ENCODE data around the gene PID1. TPM values are rescaled to one million over a fixed set of nuclear protein-coding genes. Genes with fewer than 3 reads are reported as not detected.

Gene PID1
- total and polyA plus RNA-seq, 4 donors: 33.4 to 73.2 (median 50.9) TPM

- no peaks in the 10 kb centered on the region for H3K27me3 ChIP-seq (ENCODE audit: control insufficient read depth, insufficient read depth, low read length)
- H3K9me3 ChIP-seq (ENCODE audit: control insufficient read depth, insufficient read depth, low read length): no peaks in the 10 kb centered on the region
- no peak overlapping the region for H3K27ac ChIP-seq (ENCODE audit: low read depth, low read length)
- no peak for DNase-seq (ENCODE audit: low read depth in 4 of 6, low spot score in 6 of 6)
- no peak overlapping the region for H3K4me3 ChIP-seq (ENCODE audit: low read depth, low read length)
- no peaks in the 10 kb centered on the region for H3K36me3 ChIP-seq (ENCODE audit: control insufficient read depth, insufficient read depth, low read length)
- no peaks in the 10 kb centered on the region for H3K4me1 ChIP-seq (ENCODE audit: control insufficient read depth, insufficient read depth, low read length)
- WGBS (ENCODE audit: insufficient coverage): 71% methylated on average over 2 of the region's 3 CpGs
These were observed 227.4 kb downstream of the PID1 start for GRCh38 chr2:229043681-229044080.

GRCh38 chr2:229042349-229042748 lies 228.7 kb downstream of the PID1 start:
- Histone ChIP-seq H3K4me3 (ENCODE audit: low read depth, low read length) (no peak overlapping the region), H3K27me3 (ENCODE audit: control insufficient read depth, insufficient read depth, low read length) (no peaks in the 10 kb centered on the region), H3K36me3 (ENCODE audit: control insufficient read depth, insufficient read depth, low read length) (no peaks in the 10 kb centered on the region), H3K9me3 (ENCODE audit: control insufficient read depth, insufficient read depth, low read length) (no peaks in the 10 kb centered on the region), H3K27ac (ENCODE audit: low read depth, low read length) (no peak overlapping the region), H3K4me1 (ENCODE audit: control insufficient read depth, insufficient read depth, low read length) (no peaks in the 10 kb centered on the region)
- no peak for DNase-seq (ENCODE audit: low read depth in 4 of 6, low spot score in 6 of 6)
- no CpG with 5 or more reads among the region's 2 CpGs for WGBS (ENCODE audit: insufficient coverage)

DNA sequence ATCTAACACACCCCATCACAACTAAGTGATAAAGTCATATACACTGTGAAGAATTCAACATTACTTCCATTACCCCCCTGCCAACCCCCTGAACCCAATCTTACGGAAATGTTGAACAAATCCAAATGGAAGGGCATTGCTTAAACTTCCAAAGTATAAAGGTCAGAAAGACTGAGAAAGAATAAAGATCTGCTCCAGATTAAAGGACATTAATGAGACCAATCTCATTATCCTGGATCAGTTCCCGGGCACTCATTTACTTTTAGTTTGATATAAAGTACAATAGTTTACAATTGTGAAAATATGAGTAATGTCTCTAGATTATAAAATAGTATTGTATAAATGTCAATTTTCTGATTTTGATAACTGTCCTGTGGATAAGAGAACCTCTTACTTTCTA lies 229.4 kb downstream of the PID1 start:
- Histone ChIP-seq H3K36me3 (ENCODE audit: control insufficient read depth, insufficient read depth, low read length) (no peaks in the 10 kb centered on the region), H3K4me1 (ENCODE audit: control insufficient read depth, insufficient read depth, low read length) (no peaks in the 10 kb centered on the region), H3K9me3 (ENCODE audit: control insufficient read depth, insufficient read depth, low read length) (no peaks in the 10 kb centered on the region), H3K4me3 (ENCODE audit: low read depth, low read length) (no peak overlapping the region), H3K27me3 (ENCODE audit: control insufficient read depth, insufficient read depth, low read length) (no peaks in the 10 kb centered on the region), H3K27ac (ENCODE audit: low read depth, low read length) (no peak overlapping the region)
- WGBS (ENCODE audit: insufficient coverage): no CpG with 5 or more reads among the region's 2 CpGs
- DNase-seq (ENCODE audit: low read depth in 4 of 6, low spot score in 6 of 6): no peak

DNA sequence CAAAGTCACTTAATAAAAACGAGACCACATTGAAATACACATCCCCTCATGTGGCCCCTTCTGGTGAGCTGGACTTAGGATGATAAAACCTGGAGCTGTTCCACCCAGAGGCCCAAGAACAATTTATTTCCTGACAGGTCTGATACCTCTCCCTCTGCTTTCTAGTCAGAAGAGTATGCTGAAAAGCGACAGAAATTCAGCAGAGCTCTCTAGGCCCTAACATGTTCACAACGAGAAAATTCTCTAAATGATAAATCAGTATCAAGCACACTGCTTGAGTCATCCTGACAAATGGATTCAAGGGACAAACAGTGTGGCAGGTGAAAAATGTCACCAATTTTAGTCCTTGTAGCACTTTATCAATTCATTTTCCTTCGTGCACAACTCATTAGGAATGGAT lies 233.5 kb downstream of the PID1 start:
- H3K27me3 ChIP-seq (ENCODE audit: control insufficient read depth, insufficient read depth, low read length): no peaks in the 10 kb centered on the region
- no peak overlapping the region for H3K27ac ChIP-seq (ENCODE audit: low read depth, low read length)

GRCh38 chr2:229033816-229034215 lies 237.3 kb downstream of the PID1 start:
- Histone ChIP-seq H3K27ac (ENCODE audit: low read depth, low read length) (no peak overlapping the region), H3K27me3 (ENCODE audit: control insufficient read depth, insufficient read depth, low read length) (no peaks in the 10 kb centered on the region), H3K4me1 (ENCODE audit: control insufficient read depth, insufficient read depth, low read length) (no peaks in the 10 kb centered on the region), H3K36me3 (ENCODE audit: control insufficient read depth, insufficient read depth, low read length) (no peaks in the 10 kb centered on the region), H3K9me3 (ENCODE audit: control insufficient read depth, insufficient read depth, low read length) (peaks cover 1% of the 10 kb centered on the region), H3K4me3 (ENCODE audit: low read depth, low read length) (no peak overlapping the region)
- WGBS (ENCODE audit: insufficient coverage): no CpG with 5 or more reads among the region's 3 CpGs
- no peak for DNase-seq (ENCODE audit: low read depth in 4 of 6, low spot score in 6 of 6)

More for the DNA sequence above, 233.5 kb downstream of the PID1 start:
- Histone ChIP-seq H3K4me3 (ENCODE audit: low read depth, low read length) (no peak overlapping the region), H3K4me1 (ENCODE audit: control insufficient read depth, insufficient read depth, low read length) (no peaks in the 10 kb centered on the region), H3K36me3 (ENCODE audit: control insufficient read depth, insufficient read depth, low read length) (no peaks in the 10 kb centered on the region), H3K9me3 (ENCODE audit: control insufficient read depth, insufficient read depth, low read length) (no peaks in the 10 kb centered on the region)
- WGBS (ENCODE audit: insufficient coverage): 72% methylated on average over 2 of the region's 4 CpGs
- peak in 1 of 6 donors; percentile 53 for DNase-seq (ENCODE audit: low read depth in 4 of 6, low spot score in 6 of 6)

DNA sequence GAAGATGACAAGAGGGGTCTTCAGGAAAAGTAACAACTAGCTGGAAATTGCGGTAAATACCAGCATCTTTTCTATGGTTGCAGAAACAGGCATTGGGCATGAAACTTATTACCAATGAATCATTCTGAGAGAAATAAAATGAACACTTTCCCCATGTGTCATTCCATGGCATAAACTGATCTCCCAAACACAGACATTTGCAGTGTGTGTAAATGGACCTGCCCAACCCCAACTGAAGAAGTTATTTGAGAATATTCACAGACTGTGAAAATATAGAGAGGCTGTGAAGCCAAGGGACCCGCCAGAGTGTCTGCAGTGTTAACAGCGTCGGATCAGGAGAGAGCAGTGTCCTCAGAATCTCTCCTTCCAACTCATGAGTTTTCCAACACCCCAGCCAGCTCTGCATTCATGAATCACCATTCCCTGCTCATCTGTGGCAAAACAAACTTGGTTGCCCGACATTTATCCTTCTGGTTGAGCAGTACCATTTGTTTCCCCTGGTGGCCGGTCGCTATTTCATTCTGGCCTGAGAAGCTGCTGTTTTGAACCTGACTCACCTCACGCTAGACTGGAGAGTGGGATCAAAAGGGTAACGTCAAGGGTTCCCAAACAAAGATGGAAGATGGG lies 238.4 kb downstream of the PID1 start:
- no peaks in the 10 kb centered on the region for H3K4me1 ChIP-seq (ENCODE audit: control insufficient read depth, insufficient read depth, low read length)
- peaks cover 1% of the 10 kb centered on the region for H3K9me3 ChIP-seq (ENCODE audit: control insufficient read depth, insufficient read depth, low read length)
- 93% methylated on average over 8 of the region's 9 CpGs for WGBS (ENCODE audit: insufficient coverage)
- DNase-seq (ENCODE audit: low read depth in 4 of 6, low spot score in 6 of 6): no peak
- H3K36me3 ChIP-seq (ENCODE audit: control insufficient read depth, insufficient read depth, low read length): no peaks in the 10 kb centered on the region
- H3K27me3 ChIP-seq (ENCODE audit: control insufficient read depth, insufficient read depth, low read length): no peaks in the 10 kb centered on the region
- no peak overlapping the region for H3K4me3 ChIP-seq (ENCODE audit: low read depth, low read length)
- no peak overlapping the region for H3K27ac ChIP-seq (ENCODE audit: low read depth, low read length)

- 78% methylated on average over 9 of the region's 12 CpGs for WGBS (ENCODE audit: insufficient coverage)
- H3K4me1 ChIP-seq (ENCODE audit: control insufficient read depth, insufficient read depth, low read length): no peaks in the 10 kb centered on the region
- peaks cover 1% of the 10 kb centered on the region for H3K9me3 ChIP-seq (ENCODE audit: control insufficient read depth, insufficient read depth, low read length)
- DNase-seq (ENCODE audit: low read depth in 4 of 6, low spot score in 6 of 6): no peak
- no peak overlapping the region for H3K27ac ChIP-seq (ENCODE audit: low read depth, low read length)
- no peaks in the 10 kb centered on the region for H3K27me3 ChIP-seq (ENCODE audit: control insufficient read depth, insufficient read depth, low read length)
- H3K4me3 ChIP-seq (ENCODE audit: low read depth, low read length): no peak overlapping the region
- H3K36me3 ChIP-seq (ENCODE audit: control insufficient read depth, insufficient read depth, low read length): peaks cover 3% of the 10 kb centered on the region
These were observed 243.6 kb downstream of the PID1 start for GRCh38 chr2:229027353-229028105.

GRCh38 chr2:229025653-229026052 lies 245.4 kb downstream of the PID1 start:
- 97% methylated on average over 20 of the region's 20 CpGs for WGBS (ENCODE audit: insufficient coverage)
- Histone ChIP-seq H3K9me3 (ENCODE audit: control insufficient read depth, insufficient read depth, low read length) (peaks cover 1% of the 10 kb centered on the region), H3K27ac (ENCODE audit: low read depth, low read length) (no peak overlapping the region), H3K27me3 (ENCODE audit: control insufficient read depth, insufficient read depth, low read length) (no peaks in the 10 kb centered on the region), H3K4me1 (ENCODE audit: control insufficient read depth, insufficient read depth, low read length) (no peaks in the 10 kb centered on the region), H3K36me3 (ENCODE audit: control insufficient read depth, insufficient read depth, low read length) (peaks cover 3% of the 10 kb centered on the region), H3K4me3 (ENCODE audit: low read depth, low read length) (no peak overlapping the region)
- no peak for DNase-seq (ENCODE audit: low read depth in 4 of 6, low spot score in 6 of 6)

- no CpG with 5 or more reads among the region's 1 CpG for WGBS (ENCODE audit: insufficient coverage)
- no peaks in the 10 kb centered on the region for H3K4me1 ChIP-seq (ENCODE audit: control insufficient read depth, insufficient read depth, low read length)
These were observed 248.4 kb downstream of the PID1 start for GRCh38 chr2:229022652-229023051.

DNA sequence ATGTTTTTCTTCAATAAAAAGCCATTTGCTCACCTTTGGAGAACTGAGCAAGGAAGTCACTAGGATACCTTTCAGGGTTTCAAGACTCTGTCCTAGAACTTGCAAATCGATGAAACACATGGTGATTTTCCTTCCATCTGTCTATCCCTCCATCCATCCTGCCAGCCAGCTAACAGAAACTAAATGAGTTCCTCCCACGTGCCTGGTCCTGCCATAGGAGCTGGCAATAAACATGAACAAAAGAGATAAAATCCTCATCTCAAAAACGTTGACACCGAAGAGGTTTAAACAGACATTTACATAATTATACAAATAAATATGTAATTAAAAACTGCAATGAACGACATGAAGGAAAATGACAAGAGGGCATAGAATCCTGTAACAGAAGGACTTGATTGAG lies 249.0 kb downstream of the PID1 start:
- Histone ChIP-seq H3K27me3 (ENCODE audit: control insufficient read depth, insufficient read depth, low read length) (no peaks in the 10 kb centered on the region), H3K4me1 (ENCODE audit: control insufficient read depth, insufficient read depth, low read length) (no peaks in the 10 kb centered on the region), H3K36me3 (ENCODE audit: control insufficient read depth, insufficient read depth, low read length) (peaks cover 3% of the 10 kb centered on the region), H3K9me3 (ENCODE audit: control insufficient read depth, insufficient read depth, low read length) (no peaks in the 10 kb centered on the region), H3K27ac (ENCODE audit: low read depth, low read length) (no peak overlapping the region), H3K4me3 (ENCODE audit: low read depth, low read length) (no peak overlapping the region)
- peak in 2 of 6 donors; percentile 46 to 74 for DNase-seq (ENCODE audit: low read depth in 4 of 6, low spot score in 6 of 6)
- WGBS (ENCODE audit: insufficient coverage): 82% methylated on average over 1 of the region's 5 CpGs

More at GRCh38 chr2:229022652-229023051, 248.4 kb downstream of the PID1 start:
- no peak for DNase-seq (ENCODE audit: low read depth in 4 of 6, low spot score in 6 of 6)
- Histone ChIP-seq H3K27me3 (ENCODE audit: control insufficient read depth, insufficient read depth, low read length) (no peaks in the 10 kb centered on the region), H3K36me3 (ENCODE audit: control insufficient read depth, insufficient read depth, low read length) (peaks cover 3% of the 10 kb centered on the region), H3K27ac (ENCODE audit: low read depth, low read length) (no peak overlapping the region), H3K9me3 (ENCODE audit: control insufficient read depth, insufficient read depth, low read length) (no peaks in the 10 kb centered on the region), H3K4me3 (ENCODE audit: low read depth, low read length) (no peak overlapping the region)

All from spinal cord (tissue), 10 donors.